ENCODE results near the gene UFSP2.

Gene UFSP2

DNA sequence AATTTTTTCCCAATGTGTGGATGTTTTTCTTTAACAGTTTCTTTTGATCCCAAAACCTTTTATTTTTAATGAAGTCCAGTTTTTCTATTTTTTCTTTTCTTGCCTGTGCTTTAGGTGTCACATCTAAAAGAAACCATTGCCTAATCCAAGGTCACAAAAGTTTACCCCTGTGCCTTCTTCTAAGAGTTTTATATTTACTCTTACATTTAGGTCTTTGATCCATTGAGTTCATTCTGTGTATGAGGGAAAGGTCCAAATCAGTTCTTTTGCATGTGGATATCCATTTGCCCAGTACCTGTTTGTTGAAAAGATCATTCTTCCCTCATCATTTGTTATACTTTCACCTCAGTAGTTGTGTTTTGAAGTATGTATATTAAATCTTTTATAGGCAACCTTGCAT, 43.0 kb downstream of the UFSP2 start:
- Histone ChIP-seq H3K36me3 (ENCODE audit: control insufficient read depth in 1 of 2, insufficient read depth in 2 of 2, low read length in 2 of 2) (no peaks in the 10 kb centered on the region), H3K9me3 (ENCODE audit: control insufficient read depth in 1 of 2, low read length in 2 of 2) (peaks cover 0 to 4% of the 10 kb centered on the region in 2 donors), H3K4me3 (ENCODE audit: low read depth in 1 of 2, low read length in 2 of 2) (no peak overlapping the region), H3K4me1 (ENCODE audit: control insufficient read depth in 1 of 2, insufficient read depth in 2 of 2, low read length in 2 of 2) (no peaks in the 10 kb centered on the region), H3K27ac (ENCODE audit: low read length) (no peak overlapping the region), H3K27me3 (ENCODE audit: low read depth, low read length) (no peaks in the 10 kb centered on the region)

DNA sequence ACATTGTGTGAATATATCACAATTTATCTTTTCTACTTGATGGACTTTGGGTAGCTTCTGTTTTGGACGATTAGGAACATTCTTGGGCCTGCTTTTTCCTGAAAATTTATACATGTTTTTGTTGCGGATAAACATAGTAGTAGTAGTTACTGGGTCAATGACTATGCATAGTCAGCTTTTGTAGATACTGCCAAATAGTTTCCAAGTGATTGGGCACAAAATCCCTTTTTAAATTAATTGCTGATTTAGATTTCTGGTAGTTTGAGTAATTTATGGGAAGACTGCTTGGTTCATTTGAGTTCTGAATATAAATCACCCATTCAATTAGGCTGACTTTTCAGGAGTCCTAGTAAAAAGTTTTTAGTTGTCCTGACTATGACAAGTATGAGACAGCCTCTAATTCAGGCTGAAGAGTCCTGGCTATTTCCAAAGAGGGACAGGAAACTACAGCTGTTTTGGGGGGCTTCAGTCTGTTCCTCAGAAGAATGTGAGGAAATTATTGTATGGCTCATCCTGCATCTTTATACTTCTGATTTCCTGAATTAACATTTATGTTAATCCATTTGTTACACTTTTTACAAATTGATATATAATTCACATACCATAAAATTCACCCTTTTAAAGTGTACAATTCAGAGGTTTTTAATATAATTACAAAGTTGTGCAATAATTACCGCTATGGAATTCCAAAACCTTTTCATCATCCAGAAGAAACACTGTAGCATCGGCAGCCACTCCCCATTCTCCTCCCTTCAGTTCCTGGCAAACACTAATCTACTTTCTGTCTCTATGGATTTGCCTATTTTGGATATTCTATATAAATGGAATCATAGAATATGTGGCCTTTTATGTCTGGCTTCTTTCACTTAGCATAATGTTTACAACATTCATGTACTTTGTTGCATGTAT, 44.2 kb downstream of the UFSP2 start:
- H3K27ac ChIP-seq (ENCODE audit: low read length) = no peak overlapping the region

GRCh38 chr4:185380320-185380719, 45.4 kb downstream of the UFSP2 start:
- Histone ChIP-seq H3K4me3 (ENCODE audit: low read depth in 1 of 2, low read length in 2 of 2) (no peak overlapping the region), H3K36me3 (ENCODE audit: control insufficient read depth in 1 of 2, insufficient read depth in 2 of 2, low read length in 2 of 2) (no peaks in the 10 kb centered on the region), H3K9me3 (ENCODE audit: control insufficient read depth in 1 of 2, low read length in 2 of 2) (peaks cover 0 to 4% of the 10 kb centered on the region in 2 donors), H3K27me3 (ENCODE audit: low read depth, low read length) (no peaks in the 10 kb centered on the region), H3K27ac (ENCODE audit: low read length) (no peak overlapping the region), H3K4me1 (ENCODE audit: control insufficient read depth in 1 of 2, insufficient read depth in 2 of 2, low read length in 2 of 2) (no peaks in the 10 kb centered on the region)

More for the DNA sequence above, 44.2 kb downstream of the UFSP2 start:
- no peak overlapping the region for H3K4me3 ChIP-seq (ENCODE audit: low read depth in 1 of 2, low read length in 2 of 2)
- H3K36me3 ChIP-seq (ENCODE audit: control insufficient read depth in 1 of 2, insufficient read depth in 2 of 2, low read length in 2 of 2) = no peaks in the 10 kb centered on the region
- no peaks in the 10 kb centered on the region for H3K27me3 ChIP-seq (ENCODE audit: low read depth, low read length)
- no peaks in the 10 kb centered on the region for H3K4me1 ChIP-seq (ENCODE audit: control insufficient read depth in 1 of 2, insufficient read depth in 2 of 2, low read length in 2 of 2)
- H3K9me3 ChIP-seq (ENCODE audit: control insufficient read depth in 1 of 2, low read length in 2 of 2) = peaks cover 0 to 4% of the 10 kb centered on the region in 2 donors

GRCh38 chr4:185379326-185380295, 46.2 kb downstream of the UFSP2 start:
- peaks cover 0 to 4% of the 10 kb centered on the region in 2 donors for H3K9me3 ChIP-seq (ENCODE audit: control insufficient read depth in 1 of 2, low read length in 2 of 2)
- no peaks in the 10 kb centered on the region for H3K4me1 ChIP-seq (ENCODE audit: control insufficient read depth in 1 of 2, insufficient read depth in 2 of 2, low read length in 2 of 2)
- no peaks in the 10 kb centered on the region for H3K27me3 ChIP-seq (ENCODE audit: low read depth, low read length)
- no peak overlapping the region for H3K27ac ChIP-seq (ENCODE audit: low read length)
- no peak overlapping the region for H3K4me3 ChIP-seq (ENCODE audit: low read depth in 1 of 2, low read length in 2 of 2)
- no peaks in the 10 kb centered on the region for H3K36me3 ChIP-seq (ENCODE audit: control insufficient read depth in 1 of 2, insufficient read depth in 2 of 2, low read length in 2 of 2)

DNA sequence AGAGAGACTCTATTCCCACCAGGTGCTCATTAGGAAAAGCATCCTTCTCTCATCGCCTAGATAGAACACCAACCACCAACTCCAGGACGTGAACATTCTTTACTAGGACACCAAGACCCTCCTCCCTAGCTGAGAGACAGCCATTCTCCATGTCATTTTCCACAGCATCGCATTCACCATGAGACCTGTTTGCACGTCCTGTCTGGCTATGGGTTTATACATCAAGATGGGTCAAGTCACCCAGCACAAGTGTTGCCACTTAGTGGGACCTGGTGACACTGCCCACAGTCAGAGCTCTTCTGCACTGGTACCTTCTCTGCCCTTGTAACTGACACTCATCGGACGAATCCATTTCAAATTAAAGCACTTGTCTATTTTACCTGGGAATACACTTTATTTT, 47.5 kb downstream of the UFSP2 start:
- no peaks in the 10 kb centered on the region for H3K27me3 ChIP-seq (ENCODE audit: low read depth, low read length)
- H3K27ac ChIP-seq (ENCODE audit: low read length) = no peak overlapping the region
- no peak overlapping the region for H3K4me3 ChIP-seq (ENCODE audit: low read depth in 1 of 2, low read length in 2 of 2)
- no peaks in the 10 kb centered on the region for H3K36me3 ChIP-seq (ENCODE audit: control insufficient read depth in 1 of 2, insufficient read depth in 2 of 2, low read length in 2 of 2)
- H3K4me1 ChIP-seq (ENCODE audit: control insufficient read depth in 1 of 2, insufficient read depth in 2 of 2, low read length in 2 of 2) = no peaks in the 10 kb centered on the region
- H3K9me3 ChIP-seq (ENCODE audit: control insufficient read depth in 1 of 2, low read length in 2 of 2) = peaks cover 0 to 4% of the 10 kb centered on the region in 2 donors

- Histone ChIP-seq H3K4me3 (ENCODE audit: low read depth in 1 of 2, low read length in 2 of 2) (no peak overlapping the region), H3K4me1 (ENCODE audit: control insufficient read depth in 1 of 2, insufficient read depth in 2 of 2, low read length in 2 of 2) (no peaks in the 10 kb centered on the region), H3K9me3 (ENCODE audit: control insufficient read depth in 1 of 2, low read length in 2 of 2) (no peaks in the 10 kb centered on the region), H3K36me3 (ENCODE audit: control insufficient read depth in 1 of 2, insufficient read depth in 2 of 2, low read length in 2 of 2) (peaks cover 0 to 5% of the 10 kb centered on the region in 2 donors), H3K27me3 (ENCODE audit: low read depth, low read length) (no peaks in the 10 kb centered on the region), H3K27ac (ENCODE audit: low read length) (no peak overlapping the region)
Observed at GRCh38 chr4:185374573-185374972, 51.2 kb downstream of the UFSP2 start.

DNA sequence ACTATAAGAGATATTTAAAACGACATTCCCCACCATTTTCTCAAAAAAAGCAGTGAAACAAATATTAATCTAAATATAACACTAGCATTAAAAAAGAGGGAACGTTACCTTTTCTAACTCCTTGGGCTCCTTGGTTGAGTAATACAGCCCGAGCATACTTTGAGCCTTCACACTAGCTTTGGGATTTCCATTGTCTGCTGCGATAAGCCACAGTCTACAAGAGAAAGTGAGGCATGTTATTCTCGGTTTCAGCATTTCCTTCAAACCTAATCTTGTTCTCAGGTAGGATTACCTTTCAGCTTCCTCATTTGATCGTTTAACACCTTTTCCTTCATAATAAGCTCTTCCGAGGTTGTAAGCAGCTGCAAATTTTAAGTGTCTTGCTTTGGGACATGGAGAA, 51.7 kb downstream of the UFSP2 start:
- Histone ChIP-seq H3K9me3 (ENCODE audit: control insufficient read depth in 1 of 2, low read length in 2 of 2) (no peaks in the 10 kb centered on the region), H3K4me3 (ENCODE audit: low read depth in 1 of 2, low read length in 2 of 2) (no peak overlapping the region), H3K27me3 (ENCODE audit: low read depth, low read length) (no peaks in the 10 kb centered on the region), H3K27ac (ENCODE audit: low read length) (no peak overlapping the region), H3K4me1 (ENCODE audit: control insufficient read depth in 1 of 2, insufficient read depth in 2 of 2, low read length in 2 of 2) (no peaks in the 10 kb centered on the region), H3K36me3 (ENCODE audit: control insufficient read depth in 1 of 2, insufficient read depth in 2 of 2, low read length in 2 of 2) (peaks cover 0 to 5% of the 10 kb centered on the region in 2 donors)

DNA sequence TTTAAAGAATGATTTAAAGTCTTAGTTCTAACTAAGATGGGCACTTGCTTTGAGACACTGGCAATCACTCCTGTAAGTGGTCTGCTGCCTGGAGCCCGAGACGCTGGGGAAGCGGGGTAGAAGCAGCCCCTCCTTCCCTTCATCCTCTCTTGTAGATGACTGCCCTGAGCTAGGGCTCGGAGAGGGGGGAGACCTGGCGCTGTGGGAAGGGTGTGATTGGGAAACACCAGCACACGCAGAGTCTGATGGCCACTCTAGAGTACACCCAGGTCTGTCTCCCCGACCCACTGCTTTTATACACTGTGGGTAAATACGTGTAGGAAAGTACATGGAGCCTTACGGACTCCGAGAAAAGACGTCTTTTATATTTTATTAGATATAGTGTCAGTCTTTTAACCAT, 54.1 kb downstream of the UFSP2 start:
- H3K4me3 ChIP-seq (ENCODE audit: low read depth in 1 of 2, low read length in 2 of 2) = no peak overlapping the region
- peaks cover 0 to 9% of the 10 kb centered on the region in 2 donors for H3K36me3 ChIP-seq (ENCODE audit: control insufficient read depth in 1 of 2, insufficient read depth in 2 of 2, low read length in 2 of 2)
- H3K9me3 ChIP-seq (ENCODE audit: control insufficient read depth in 1 of 2, low read length in 2 of 2) = no peaks in the 10 kb centered on the region
- H3K4me1 ChIP-seq (ENCODE audit: control insufficient read depth in 1 of 2, insufficient read depth in 2 of 2, low read length in 2 of 2) = no peaks in the 10 kb centered on the region
- no peak overlapping the region for H3K27ac ChIP-seq (ENCODE audit: low read length)
- H3K27me3 ChIP-seq (ENCODE audit: low read depth, low read length) = no peaks in the 10 kb centered on the region

DNA sequence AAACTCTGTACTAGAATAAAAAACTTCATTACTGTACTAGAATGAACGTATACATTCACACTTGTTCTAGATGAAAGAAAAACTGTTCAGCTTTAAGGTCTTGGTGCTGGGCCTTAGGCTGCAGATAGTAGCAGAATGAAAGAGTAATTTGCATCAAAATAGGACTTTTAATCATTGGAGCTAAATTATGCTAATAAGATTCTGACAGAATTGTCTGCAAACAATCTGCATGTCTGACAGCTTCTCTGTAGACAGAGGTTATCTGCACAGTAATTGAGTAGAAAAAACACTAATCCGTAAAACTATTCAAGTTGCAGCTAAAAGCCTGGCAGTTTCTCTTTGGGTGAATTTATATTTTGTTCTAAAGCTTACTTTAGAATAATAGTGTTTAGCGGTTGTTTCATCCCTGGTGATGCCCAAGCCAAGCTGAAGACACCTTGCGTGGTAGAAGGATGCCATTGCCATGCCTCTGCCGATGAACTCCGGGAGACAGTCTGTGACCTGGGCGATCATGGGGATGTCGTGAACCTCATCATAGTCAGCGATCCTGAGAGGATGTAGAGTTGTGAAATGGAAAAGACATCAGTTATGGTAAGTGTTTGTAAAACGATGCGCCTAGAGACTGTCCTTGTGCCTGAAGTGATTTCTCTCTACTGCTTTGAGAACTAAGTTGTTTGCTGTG, 55.4 kb downstream of the UFSP2 start:
- H3K36me3 ChIP-seq (ENCODE audit: control insufficient read depth in 1 of 2, insufficient read depth in 2 of 2, low read length in 2 of 2) = peaks cover 0 to 9% of the 10 kb centered on the region in 2 donors
- no peak overlapping the region for H3K4me3 ChIP-seq (ENCODE audit: low read depth in 1 of 2, low read length in 2 of 2)

GRCh38 chr4:185369731-185370130, 56.0 kb downstream of the UFSP2 start:
- H3K36me3 ChIP-seq (ENCODE audit: control insufficient read depth in 1 of 2, insufficient read depth in 2 of 2, low read length in 2 of 2) = peaks cover 0 to 9% of the 10 kb centered on the region in 2 donors
- H3K4me1 ChIP-seq (ENCODE audit: control insufficient read depth in 1 of 2, insufficient read depth in 2 of 2, low read length in 2 of 2) = no peaks in the 10 kb centered on the region
- no peaks in the 10 kb centered on the region for H3K9me3 ChIP-seq (ENCODE audit: control insufficient read depth in 1 of 2, low read length in 2 of 2)
- no peaks in the 10 kb centered on the region for H3K27me3 ChIP-seq (ENCODE audit: low read depth, low read length)
- H3K4me3 ChIP-seq (ENCODE audit: low read depth in 1 of 2, low read length in 2 of 2) = no peak overlapping the region
- no peak overlapping the region for H3K27ac ChIP-seq (ENCODE audit: low read length)

More for the DNA sequence above, 55.4 kb downstream of the UFSP2 start:
- no peaks in the 10 kb centered on the region for H3K27me3 ChIP-seq (ENCODE audit: low read depth, low read length)
- H3K4me1 ChIP-seq (ENCODE audit: control insufficient read depth in 1 of 2, insufficient read depth in 2 of 2, low read length in 2 of 2) = no peaks in the 10 kb centered on the region
- H3K27ac ChIP-seq (ENCODE audit: low read length) = no peak overlapping the region
- no peaks in the 10 kb centered on the region for H3K9me3 ChIP-seq (ENCODE audit: control insufficient read depth in 1 of 2, low read length in 2 of 2)

DNA sequence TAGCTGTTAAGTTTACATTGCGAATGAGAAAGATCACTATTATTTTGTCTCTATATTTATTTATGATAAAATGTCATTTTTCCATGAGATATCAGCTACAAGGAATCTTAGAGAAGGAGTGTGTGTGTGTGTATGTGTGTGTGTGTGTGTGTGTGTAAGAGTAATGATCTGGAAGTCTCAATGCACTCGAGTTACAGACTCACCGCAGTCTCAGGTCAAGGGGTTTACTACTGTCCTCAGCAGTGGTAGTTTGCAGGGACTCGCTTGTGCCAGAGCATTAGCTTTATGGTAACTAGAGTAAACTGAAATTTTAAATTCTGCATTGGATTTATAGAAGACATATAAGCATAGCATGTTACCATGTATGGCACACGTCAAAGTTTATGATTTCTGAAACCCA, 60.9 kb downstream of the UFSP2 start:
- no peaks in the 10 kb centered on the region for H3K4me1 ChIP-seq (ENCODE audit: control insufficient read depth in 1 of 2, insufficient read depth in 2 of 2, low read length in 2 of 2)
- H3K36me3 ChIP-seq (ENCODE audit: control insufficient read depth in 1 of 2, insufficient read depth in 2 of 2, low read length in 2 of 2) = peaks cover 0 to 7% of the 10 kb centered on the region in 2 donors
- H3K27me3 ChIP-seq (ENCODE audit: low read depth, low read length) = no peaks in the 10 kb centered on the region
- H3K4me3 ChIP-seq (ENCODE audit: low read depth in 1 of 2, low read length in 2 of 2) = no peak overlapping the region
- H3K27ac ChIP-seq (ENCODE audit: low read length) = no peak overlapping the region
- H3K9me3 ChIP-seq (ENCODE audit: control insufficient read depth in 1 of 2, low read length in 2 of 2) = no peaks in the 10 kb centered on the region

All from muscle layer of duodenum (tissue), 2 donors.